K562 (cell line): ENCODE measurements around the gene ST8SIA1.

Experiments used
- ATF3 ChIP-seq, 2 experiments: fragments of 450-650 bp in 1 of 2; sonication (generic) in 1 of 2; formaldehyde crosslinking in 1 of 2; IDR thresholded peaks in 1 of 2; conservative IDR thresholded peaks in 1 of 2; 2 replicates each; pipeline versions ENCODE4 v1.6.1 to v1.8.1; 2016 to 2023; ENCODE audit warnings: mild to moderate bottlenecking in 2 of 2, moderate library complexity in 2 of 2, inconsistent platforms in 1 of 2, missing genetic modification reagents in 1 of 2
- CCAR2 ChIP-seq: fragments of 200-400 bp; formaldehyde crosslinking; IDR thresholded peaks from 2 replicates; pipeline ENCODE4 v1.6.1; 2017; ENCODE audit warnings: mild to moderate bottlenecking, low read depth, low read length
- JUND ChIP-seq, 2 experiments: IDR thresholded peaks; 2 replicates in 1 of 2; 3 replicates in 1 of 2; pipeline ENCODE4 v1.6.1; 2011; ENCODE audit warnings: borderline replicate concordance in 2 of 2, low read depth in 2 of 2, low read length in 2 of 2, improper control_type of control experiment in 1 of 2, missing biosample characterization in 1 of 2, missing genetic modification characterization in 1 of 2, missing genetic modification reagents in 1 of 2
- NCOA2 ChIP-seq, 2 experiments: fragments of 450-650 bp; IDR thresholded peaks; 2 replicates each; pipeline ENCODE4 v1.6.1; 2018; ENCODE audit warnings: mild to moderate bottlenecking in 2 of 2, moderate library complexity in 1 of 2; ENCODE audit not compliant: partially characterized antibody in 2 of 2

GRCh38 chr12:22380031-22380430, 45.5 kb upstream of the ST8SIA1 start:
- TF ChIP-seq CCAR2 (no peak), ATF3 (IDR thresholded peaks at IDR 0.05) (no peak), ATF3 (CRISPR knock-in tag; conservative IDR thresholded peaks at IDR 0.05) (no peak), NCOA2 (IDR thresholded peaks at IDR 0.05; ENCODE audit: partially characterized antibody in 2 of 2) (no peak), JUND (IDR thresholded peaks at IDR 0.05; ENCODE audit: borderline replicate concordance, low read depth, low read length) (no peak), JUND (tag; IDR thresholded peaks at IDR 0.05; ENCODE audit: borderline replicate concordance, low read depth, low read length) (no peak)
